ENCODE data around the gene JAZF1.

DNA sequence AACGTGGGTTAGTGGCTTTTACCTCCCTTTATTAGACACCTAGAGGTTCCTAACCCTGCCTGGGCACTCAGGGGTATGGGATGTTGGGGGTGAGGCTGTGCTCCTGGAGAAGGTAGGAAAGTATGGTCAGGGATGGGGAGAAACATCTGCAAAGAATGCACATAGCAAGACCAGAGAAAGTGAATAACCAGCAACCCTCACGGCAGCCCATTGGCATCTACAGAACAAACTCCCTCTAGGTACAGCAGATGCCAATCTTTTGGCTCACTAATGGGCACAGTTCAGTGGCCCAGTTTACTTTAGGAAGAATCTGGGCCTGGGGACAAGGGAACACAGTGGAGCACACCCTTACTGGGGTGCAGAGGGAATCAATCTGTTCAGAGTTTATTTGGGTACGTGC is 143.9 kb downstream of the JAZF1 start:
- TF ChIP-seq, protein P1, sequence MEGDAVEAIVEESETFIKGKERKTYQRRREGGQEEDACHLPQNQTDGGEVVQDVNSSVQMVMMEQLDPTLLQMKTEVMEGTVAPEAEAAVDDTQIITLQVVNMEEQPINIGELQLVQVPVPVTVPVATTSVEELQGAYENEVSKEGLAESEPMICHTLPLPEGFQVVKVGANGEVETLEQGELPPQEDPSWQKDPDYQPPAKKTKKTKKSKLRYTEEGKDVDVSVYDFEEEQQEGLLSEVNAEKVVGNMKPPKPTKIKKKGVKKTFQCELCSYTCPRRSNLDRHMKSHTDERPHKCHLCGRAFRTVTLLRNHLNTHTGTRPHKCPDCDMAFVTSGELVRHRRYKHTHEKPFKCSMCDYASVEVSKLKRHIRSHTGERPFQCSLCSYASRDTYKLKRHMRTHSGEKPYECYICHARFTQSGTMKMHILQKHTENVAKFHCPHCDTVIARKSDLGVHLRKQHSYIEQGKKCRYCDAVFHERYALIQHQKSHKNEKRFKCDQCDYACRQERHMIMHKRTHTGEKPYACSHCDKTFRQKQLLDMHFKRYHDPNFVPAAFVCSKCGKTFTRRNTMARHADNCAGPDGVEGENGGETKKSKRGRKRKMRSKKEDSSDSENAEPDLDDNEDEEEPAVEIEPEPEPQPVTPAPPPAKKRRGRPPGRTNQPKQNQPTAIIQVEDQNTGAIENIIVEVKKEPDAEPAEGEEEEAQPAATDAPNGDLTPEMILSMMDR (IDR thresholded peaks at IDR 0.05) = no peak
- no peak for TF ChIP-seq EZH2 (IDR thresholded peaks at IDR 0.05; ENCODE audit: borderline replicate concordance, insufficient read depth, low read depth, low read length, poor library complexity, severe bottlenecking)

All from B cell (primary cell).